GM06990 (cell line): ENCODE measurements around the gene LGALS12.
"Not testable (repeated sequence)": the region's sequence is repeated elsewhere in the genome, so short reads cannot be mapped to it uniquely, and the experiment has no call there.

Experiments used
- DNase-seq: peaks from one replicate; pipeline ENCODE4 v3.0.0-alpha.2; 2011; ENCODE audit not compliant: insufficient read length; ENCODE audit errors: extremely low read depth
- H3K27me3 ChIP-seq: replicated peaks from 2 replicates; pipeline ENCODE4 v1.6.0; 2011; ENCODE audit warnings: low read length; ENCODE audit not compliant: control insufficient read depth, insufficient read depth
- H3K36me3 ChIP-seq: 2 replicates; pipeline ENCODE4 v1.5.1; 2011; ENCODE audit warnings: low read length; ENCODE audit not compliant: control insufficient read depth, insufficient read depth
- H3K4me3 ChIP-seq: replicated peaks from 2 replicates; pipeline ENCODE4 v1.5.1; 2011; ENCODE audit warnings: low read depth, mild to moderate bottlenecking, control low read depth, low read length
- CTCF ChIP-seq: IDR thresholded peaks from 2 replicates; pipeline ENCODE4 v1.5.1; 2011; ENCODE audit warnings: low read length, control low read depth, mild to moderate bottlenecking, inconsistent platforms; ENCODE audit not compliant: insufficient read depth, poor library complexity, severe bottlenecking

Gene LGALS12

GRCh38 chr11:63518548-63518947, 12.7 kb downstream of the LGALS12 start:
- Histone ChIP-seq H3K27me3 (no peaks in the 10 kb centered on the region; the same call in 1 of the 2 replicates), H3K4me3 (no peak overlapping the region), H3K36me3 (no peaks in the 10 kb centered on the region)
- DNase-seq: no peak
- no peak for TF ChIP-seq CTCF

- TF ChIP-seq CTCF: no peak
- DNase-seq: no peak
- H3K36me3 ChIP-seq: no peaks in the 10 kb centered on the region
- no peaks in the 10 kb centered on the region for H3K27me3 ChIP-seq
- no peak overlapping the region for H3K4me3 ChIP-seq
Observed at GRCh38 chr11:63520606-63521170, 14.8 kb downstream of the LGALS12 start.

- no peak overlapping the region for H3K4me3 ChIP-seq
- no peaks in the 10 kb centered on the region for H3K36me3 ChIP-seq
- no peak for TF ChIP-seq CTCF
- DNase-seq: no peak
- H3K27me3 ChIP-seq: no peaks in the 10 kb centered on the region
Observed at GRCh38 chr11:63521896-63522295, 16.0 kb downstream of the LGALS12 start.

- H3K27me3 ChIP-seq: no peaks in the 10 kb centered on the region
- DNase-seq: no peak
- no peak overlapping the region for H3K4me3 ChIP-seq
- H3K36me3 ChIP-seq: no peaks in the 10 kb centered on the region
- no peak for TF ChIP-seq CTCF
Observed at GRCh38 chr11:63523151-63523550, 17.3 kb downstream of the LGALS12 start.

- H3K27me3 ChIP-seq: no peaks in the 10 kb centered on the region
- TF ChIP-seq CTCF: no peak
- H3K36me3 ChIP-seq: no peaks in the 10 kb centered on the region
- no peak for DNase-seq
- no peak overlapping the region for H3K4me3 ChIP-seq
Observed at GRCh38 chr11:63527667-63528066, 21.8 kb downstream of the LGALS12 start.

- not testable (repeated sequence) for H3K27me3 ChIP-seq
Observed at GRCh38 chr11:63528156-63528555, 22.3 kb downstream of the LGALS12 start.

GRCh38 chr11:63528729-63529278, 22.9 kb downstream of the LGALS12 start:
- H3K36me3 ChIP-seq, H3K4me3 ChIP-seq, DNase-seq, H3K27me3 ChIP-seq: not testable (repeated sequence)

More at GRCh38 chr11:63528156-63528555, 22.3 kb downstream of the LGALS12 start:
- DNase-seq, H3K4me3 ChIP-seq, H3K36me3 ChIP-seq: not testable (repeated sequence)

GRCh38 chr11:63529373-63529772, 23.5 kb downstream of the LGALS12 start:
- not testable (repeated sequence) for H3K4me3 ChIP-seq, H3K27me3 ChIP-seq, DNase-seq, H3K36me3 ChIP-seq
